ENCODE results near the gene AMDHD2.
"Not testable (repeated sequence)": the region's sequence is repeated elsewhere in the genome, so short reads cannot be mapped to it uniquely, and the experiment has no call there.

DNA sequence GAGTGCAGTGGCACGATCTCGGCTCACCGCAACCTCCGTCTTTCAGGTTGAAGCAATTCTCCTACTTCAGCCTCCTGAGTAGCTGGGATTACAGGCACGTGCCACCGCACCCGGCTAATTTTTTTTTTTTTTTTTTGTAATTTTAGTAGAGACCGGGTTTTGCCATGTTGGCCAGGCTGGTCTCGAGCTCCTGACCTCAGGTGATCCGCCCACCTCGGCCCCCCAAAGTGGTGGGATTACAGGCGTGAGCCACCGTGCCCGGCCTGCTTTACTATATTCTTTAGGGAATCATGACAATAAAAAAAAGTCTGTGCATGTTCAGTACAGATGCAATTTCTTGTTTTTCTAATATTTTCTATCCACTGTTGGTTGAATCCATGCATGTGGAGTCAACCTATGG, 23.6 kb downstream of the AMDHD2 start:
- not testable (repeated sequence) for TF ChIP-seq CTCF (IDR thresholded peaks at IDR 0.05); POLR2A (IDR thresholded peaks at IDR 0.05); EP300 (IDR thresholded peaks at IDR 0.05; ENCODE audit: low read depth); POLR2AphosphoS5 (IDR thresholded peaks at IDR 0.05)
